K562 (cell line): ENCODE data around the gene CENPX. TPM values are rescaled to one million over a fixed set of nuclear protein-coding genes. Genes with fewer than 3 reads are reported as not detected.

Experiments
- DPF2 ChIP-seq: fragments of 450-650 bp; IDR thresholded peaks from 2 replicates; pipeline ENCODE4 v1.6.1; 2016
- EP300 ChIP-seq: IDR thresholded peaks from 2 replicates; pipeline ENCODE4 v1.6.1; 2012; ENCODE audit warnings: low read length, improper control_type of control experiment
- ETV1 ChIP-seq: fragments of 450-650 bp; conservative IDR thresholded peaks from 2 replicates; pipeline ENCODE4 v1.6.1; 2016; ENCODE audit warnings: missing genetic modification characterization, control low read depth, low read depth, missing compliant biosample characterization
- ETV5 ChIP-seq: sonication (generic); formaldehyde crosslinking; IDR thresholded peaks from 2 replicates; pipeline ENCODE4 v1.4.0; 2020; ENCODE audit warnings: low read depth, mild to moderate bottlenecking, missing genetic modification reagents
- HNRNPUL1 ChIP-seq: fragments of 200-400 bp; formaldehyde crosslinking; IDR thresholded peaks from 2 replicates; pipeline ENCODE4 v1.6.1; 2017; ENCODE audit warnings: low read length
- JUN ChIP-seq, 2 experiments: sonication (generic) in 1 of 2; formaldehyde crosslinking in 1 of 2; IDR thresholded peaks; 2 replicates each; pipeline versions ENCODE4 v1.6.1 to v1.8.0; 2012 to 2022; ENCODE audit warnings: borderline replicate concordance in 2 of 2, mild to moderate bottlenecking in 2 of 2, improper control_type of control experiment in 1 of 2, low read depth in 1 of 2, low read length in 1 of 2, missing genetic modification reagents in 1 of 2
- JUNB ChIP-seq: fragments of 450-650 bp; formaldehyde crosslinking; conservative IDR thresholded peaks from 2 replicates; pipeline ENCODE4 v1.4.0; 2020; ENCODE audit warnings: mild to moderate bottlenecking
- KDM2B ChIP-seq: fragments of 250-450 bp; sonication (Bioruptor Pico); IDR thresholded peaks from 2 replicates; pipeline ENCODE4 v1.8.0; 2021; ENCODE audit warnings: mild to moderate bottlenecking, moderate library complexity
- NFIX ChIP-seq: fragments of 250-450 bp; sonication (Bioruptor Pico); IDR thresholded peaks from 2 replicates; pipeline ENCODE4 v1.4.0; 2020; ENCODE audit warnings: low read depth, mild to moderate bottlenecking, moderate library complexity
- PCBP1 ChIP-seq: fragments of 200-400 bp; formaldehyde crosslinking; IDR thresholded peaks from 2 replicates; pipeline ENCODE4 v1.6.1; 2018; ENCODE audit warnings: mild to moderate bottlenecking, low read depth, low read length; ENCODE audit not compliant: poor library complexity, severe bottlenecking
- PHTF2 ChIP-seq: fragments of 250-450 bp; sonication (Bioruptor Pico); IDR thresholded peaks from 2 replicates; pipeline ENCODE4 v1.5.0; 2021; ENCODE audit warnings: mild to moderate bottlenecking
- POLR2AphosphoS2 ChIP-seq: IDR thresholded peaks from 2 replicates; pipeline ENCODE4 v1.6.1; 2012; ENCODE audit warnings: low read length, improper control_type of control experiment
- TEAD1 ChIP-seq, 2 experiments: fragments of 450-650 bp in 1 of 2; sonication (generic) in 1 of 2; formaldehyde crosslinking; IDR thresholded peaks; 2 replicates each; pipeline versions ENCODE4 v1.4.0 to v1.8.0; 2020 to 2022; ENCODE audit warnings: mild to moderate bottlenecking in 2 of 2, missing genetic modification reagents in 1 of 2
- ZEB2 ChIP-seq: fragments of 450-650 bp; IDR thresholded peaks from 2 replicates; pipeline ENCODE4 v1.6.1; 2016
- ZKSCAN8 ChIP-seq: fragments of 200-800 bp; sonication (Bioruptor generic); IDR thresholded peaks from 2 replicates; pipeline ENCODE4 v1.6.1; 2016; ENCODE audit warnings: missing genetic modification characterization, missing compliant biosample characterization
- ZNF384 ChIP-seq: IDR thresholded peaks from 2 replicates; pipeline ENCODE4 v1.6.1; 2012; ENCODE audit warnings: low read depth, low read length, improper control_type of control experiment
- ZSCAN32 ChIP-seq: fragments of 450-650 bp; formaldehyde crosslinking; IDR thresholded peaks from 2 replicates; pipeline ENCODE4 v1.4.0; 2020; ENCODE audit warnings: mild to moderate bottlenecking, moderate library complexity
- polyA plus RNA-seq, 8 experiments: library from polyadenylated mRNA; depleted of rRNA in 4 of 8; stranded (reverse) in 5 of 8; unstranded in 3 of 8; fragments of >200 nt; fragmentation: Nextera tagmentation in 2 of 8; fragmentation: Illumina TruSeq in 1 of 8; extraction: Ambion mirVana in 2 of 8; extraction: Trizol in 1 of 8; gene quantifications; 2 replicates each; pipeline versions ENCODE4 v1.2.1 to v1.2.3, GENCODE V29; 2011 to 2014; ENCODE audit warnings: inconsistent platforms in 1 of 8, missing spikeins in 1 of 8
- total RNA-seq, 7 experiments: library from RNA; depleted of rRNA in 6 of 7; stranded (reverse); fragments of >200 nt in 6 of 7; fragmentation: Illumina TruSeq in 2 of 7; extraction: Trizol in 2 of 7; gene quantifications; 2 replicates each; pipeline versions ENCODE4 v1.2.1 to v1.2.3, GENCODE V29; 2011 to 2021; ENCODE audit warnings: low replicate concordance in 1 of 7
- TF ChIP-seq, protein P1 (sequence below), 2 experiments: fragments of 450-650 bp; conservative IDR thresholded peaks; 2 replicates each; pipeline ENCODE4 v1.6.1; 2017; ENCODE audit warnings: mild to moderate bottlenecking in 2 of 2, moderate library complexity in 2 of 2
- TF ChIP-seq, protein P2 (sequence below), 2 experiments: IDR thresholded peaks; 2 replicates each; pipeline ENCODE4 v1.6.1; 2012; ENCODE audit warnings: improper control_type of control experiment in 2 of 2, low read depth in 2 of 2, low read length in 2 of 2, borderline replicate concordance in 1 of 2
- TF ChIP-seq, protein P3 (sequence below): sonication (generic); formaldehyde crosslinking; IDR thresholded peaks from 2 replicates; pipeline ENCODE4 v1.8.1; 2023; ENCODE audit warnings: mild to moderate bottlenecking, missing genetic modification reagents
- TF ChIP-seq, protein P4 (sequence below): fragments of 450-650 bp; IDR thresholded peaks from 2 replicates; pipeline ENCODE4 v1.6.1; 2018; ENCODE audit warnings: mild to moderate bottlenecking, low read depth; ENCODE audit not compliant: partially characterized antibody

The CENPX gene
- total and polyA plus RNA-seq, 9 of the 15 experiments (the other 6 are each of a cell fraction or from before 2014, with no cell fraction given), result 32.7 to 352 (median 127) TPM

DNA sequence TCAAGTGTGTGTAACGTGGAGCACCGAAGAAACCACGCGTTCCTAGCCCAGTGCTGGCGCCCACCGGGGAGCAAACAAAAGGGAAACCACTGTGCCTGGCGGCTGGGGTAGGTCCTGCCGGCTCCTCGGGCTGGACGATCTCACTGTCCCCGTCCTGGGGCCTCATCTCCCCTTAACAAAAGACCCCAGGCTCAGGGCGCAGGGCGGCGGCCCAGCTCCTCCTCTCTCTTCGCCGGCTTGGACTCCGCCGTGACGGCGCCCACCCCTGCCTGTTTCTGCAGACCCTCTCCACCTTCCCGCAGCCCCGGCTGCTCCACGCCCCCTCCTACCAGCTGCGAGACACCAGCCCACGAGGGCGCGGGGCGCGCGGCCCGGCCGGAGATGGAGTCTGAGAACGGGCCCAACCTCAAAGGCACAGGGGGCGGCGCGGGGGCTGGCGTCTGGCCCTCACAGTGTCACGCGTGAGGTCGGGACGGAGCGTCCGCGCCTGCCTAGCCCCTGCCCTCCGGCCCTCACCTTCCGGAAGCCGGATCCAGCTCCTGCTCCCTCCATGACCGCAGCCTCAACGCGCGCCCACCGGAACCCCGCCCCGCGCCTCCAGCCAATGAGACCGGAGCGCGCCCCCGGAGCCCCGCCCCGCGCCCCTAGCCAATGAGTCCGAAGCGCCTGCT is at the start of gene CENPX (continued):
- TF ChIP-seq JUN (IDR thresholded peaks at IDR 0.05; ENCODE audit: borderline replicate concordance, low read depth, low read length), result no peak
- TF ChIP-seq JUN (CRISPR knock-in tag; IDR thresholded peaks at IDR 0.05; ENCODE audit: borderline replicate concordance), result no peak
- 0 out of 4 replicates have a peak, but pooled peaks of 1 of the 2 experiments have one; percentile 14 for TF ChIP-seq TEAD1 (CRISPR knock-in tag; IDR thresholded peaks at IDR 0.05)
- TF ChIP-seq, protein P1, sequence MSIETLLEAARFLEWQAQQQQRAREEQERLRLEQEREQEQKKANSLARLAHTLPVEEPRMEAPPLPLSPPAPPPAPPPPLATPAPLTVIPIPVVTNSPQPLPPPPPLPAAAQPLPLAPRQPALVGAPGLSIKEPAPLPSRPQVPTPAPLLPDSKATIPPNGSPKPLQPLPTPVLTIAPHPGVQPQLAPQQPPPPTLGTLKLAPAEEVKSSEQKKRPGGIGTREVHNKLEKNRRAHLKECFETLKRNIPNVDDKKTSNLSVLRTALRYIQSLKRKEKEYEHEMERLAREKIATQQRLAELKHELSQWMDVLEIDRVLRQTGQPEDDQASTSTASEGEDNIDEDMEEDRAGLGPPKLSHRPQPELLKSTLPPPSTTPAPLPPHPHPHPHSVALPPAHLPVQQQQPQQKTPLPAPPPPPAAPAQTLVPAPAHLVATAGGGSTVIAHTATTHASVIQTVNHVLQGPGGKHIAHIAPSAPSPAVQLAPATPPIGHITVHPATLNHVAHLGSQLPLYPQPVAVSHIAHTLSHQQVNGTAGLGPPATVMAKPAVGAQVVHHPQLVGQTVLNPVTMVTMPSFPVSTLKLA (conservative IDR thresholded peaks at IDR 0.05), result peak; percentile 49 to 86; a peak in 2 of 4 replicates
- TF ChIP-seq, protein P2, sequence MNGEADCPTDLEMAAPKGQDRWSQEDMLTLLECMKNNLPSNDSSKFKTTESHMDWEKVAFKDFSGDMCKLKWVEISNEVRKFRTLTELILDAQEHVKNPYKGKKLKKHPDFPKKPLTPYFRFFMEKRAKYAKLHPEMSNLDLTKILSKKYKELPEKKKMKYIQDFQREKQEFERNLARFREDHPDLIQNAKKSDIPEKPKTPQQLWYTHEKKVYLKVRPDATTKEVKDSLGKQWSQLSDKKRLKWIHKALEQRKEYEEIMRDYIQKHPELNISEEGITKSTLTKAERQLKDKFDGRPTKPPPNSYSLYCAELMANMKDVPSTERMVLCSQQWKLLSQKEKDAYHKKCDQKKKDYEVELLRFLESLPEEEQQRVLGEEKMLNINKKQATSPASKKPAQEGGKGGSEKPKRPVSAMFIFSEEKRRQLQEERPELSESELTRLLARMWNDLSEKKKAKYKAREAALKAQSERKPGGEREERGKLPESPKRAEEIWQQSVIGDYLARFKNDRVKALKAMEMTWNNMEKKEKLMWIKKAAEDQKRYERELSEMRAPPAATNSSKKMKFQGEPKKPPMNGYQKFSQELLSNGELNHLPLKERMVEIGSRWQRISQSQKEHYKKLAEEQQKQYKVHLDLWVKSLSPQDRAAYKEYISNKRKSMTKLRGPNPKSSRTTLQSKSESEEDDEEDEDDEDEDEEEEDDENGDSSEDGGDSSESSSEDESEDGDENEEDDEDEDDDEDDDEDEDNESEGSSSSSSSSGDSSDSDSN (IDR thresholded peaks at IDR 0.05; ENCODE audit: borderline replicate concordance in 1 of 2, low read depth in 2 of 2, low read length in 2 of 2), result no peak
- no peak for TF ChIP-seq DPF2
- no peak for TF ChIP-seq ZEB2
- no peak for TF ChIP-seq ZSCAN32 (CRISPR knock-in tag)
- no peak for TF ChIP-seq NFIX (CRISPR knock-in tag)
- TF ChIP-seq KDM2B (CRISPR knock-in tag), result no peak
- TF ChIP-seq, protein P3, sequence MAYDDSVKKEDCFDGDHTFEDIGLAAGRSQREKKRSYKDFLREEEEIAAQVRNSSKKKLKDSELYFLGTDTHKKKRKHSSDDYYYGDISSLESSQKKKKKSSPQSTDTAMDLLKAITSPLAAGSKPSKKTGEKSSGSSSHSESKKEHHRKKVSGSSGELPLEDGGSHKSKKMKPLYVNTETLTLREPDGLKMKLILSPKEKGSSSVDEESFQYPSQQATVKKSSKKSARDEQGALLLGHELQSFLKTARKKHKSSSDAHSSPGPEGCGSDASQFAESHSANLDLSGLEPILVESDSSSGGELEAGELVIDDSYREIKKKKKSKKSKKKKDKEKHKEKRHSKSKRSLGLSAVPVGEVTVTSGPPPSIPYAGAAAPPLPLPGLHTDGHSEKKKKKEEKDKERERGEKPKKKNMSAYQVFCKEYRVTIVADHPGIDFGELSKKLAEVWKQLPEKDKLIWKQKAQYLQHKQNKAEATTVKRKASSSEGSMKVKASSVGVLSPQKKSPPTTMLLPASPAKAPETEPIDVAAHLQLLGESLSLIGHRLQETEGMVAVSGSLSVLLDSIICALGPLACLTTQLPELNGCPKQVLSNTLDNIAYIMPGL (CRISPR knock-in tag), result peak; percentile 57; the same call in 1 of the 2 replicates
- no peak for TF ChIP-seq PHTF2 (CRISPR knock-in tag)
- TF ChIP-seq EP300, result no peak
- TF ChIP-seq HNRNPUL1, result no peak
- TF ChIP-seq, protein P4, sequence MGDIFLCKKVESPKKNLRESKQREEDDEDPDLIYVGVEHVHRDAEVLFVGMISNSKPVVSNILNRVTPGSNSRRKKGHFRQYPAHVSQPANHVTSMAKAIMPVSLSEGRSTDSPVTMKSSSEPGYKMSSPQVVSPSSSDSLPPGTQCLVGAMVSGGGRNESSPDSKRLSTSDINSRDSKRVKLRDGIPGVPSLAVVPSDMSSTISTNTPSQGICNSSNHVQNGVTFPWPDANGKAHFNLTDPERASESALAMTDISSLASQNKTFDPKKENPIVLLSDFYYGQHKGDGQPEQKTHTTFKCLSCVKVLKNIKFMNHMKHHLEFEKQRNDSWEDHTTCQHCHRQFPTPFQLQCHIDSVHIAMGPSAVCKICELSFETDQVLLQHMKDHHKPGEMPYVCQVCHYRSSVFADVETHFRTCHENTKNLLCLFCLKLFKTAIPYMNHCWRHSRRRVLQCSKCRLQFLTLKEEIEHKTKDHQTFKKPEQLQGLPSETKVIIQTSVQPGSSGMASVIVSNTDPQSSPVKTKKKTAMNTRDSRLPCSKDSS, result no peak
- TF ChIP-seq JUNB (CRISPR knock-in tag), result no peak
- TF ChIP-seq POLR2AphosphoS2, result no peak
- no peak for TF ChIP-seq PCBP1
- TF ChIP-seq ZKSCAN8, result no peak
- TF ChIP-seq ZNF384, result no peak
- TF ChIP-seq ETV5 (CRISPR knock-in tag), result peak; percentile 76; the same call in 1 of the 2 replicates
- TF ChIP-seq ETV1 (tag), result peak; percentile 82
